HL-60 (cell line): ENCODE data around the gene KLHL30.

Source experiments
- DNase-seq, 2 experiments: peaks; one replicate each; pipeline ENCODE4 v3.0.0-alpha.2; 2010 to 2020; ENCODE audit warnings: low read depth in 1 of 2, low spot score in 1 of 2
- H3K27ac ChIP-seq: fragments of 250-450 bp; sonication (Bioruptor Pico); replicated peaks from 2 replicates; pipeline ENCODE4 v1.5.1; 2020; ENCODE audit warnings: mild to moderate bottlenecking, moderate library complexity
- H3K27me3 ChIP-seq: fragments of 250-450 bp; sonication (Bioruptor Pico); 2 replicates; pipeline ENCODE4 v1.5.1; 2021; ENCODE audit warnings: mild to moderate bottlenecking, moderate library complexity; ENCODE audit not compliant: insufficient read depth, poor library complexity, severe bottlenecking
- H3K4me3 ChIP-seq: replicated peaks from 2 replicates; pipeline ENCODE4 v1.5.1; 2011; ENCODE audit warnings: mild to moderate bottlenecking, control low read depth, low read length; ENCODE audit not compliant: insufficient read depth
- CTCF ChIP-seq: IDR thresholded peaks from one replicate; pipeline ENCODE4 v1.5.1; 2011; ENCODE audit warnings: low read length, control low read depth, inconsistent platforms; ENCODE audit not compliant: insufficient read depth
- GABPA ChIP-seq: IDR thresholded peaks from 2 replicates; pipeline ENCODE4 v1.6.1; 2012; ENCODE audit warnings: low read depth
- POLR2AphosphoS5 ChIP-seq: IDR thresholded peaks from 2 replicates; pipeline ENCODE4 v1.6.1; 2012; ENCODE audit warnings: low read depth
- REST ChIP-seq: IDR thresholded peaks from 2 replicates; pipeline ENCODE4 v1.6.1; 2012; ENCODE audit warnings: low read depth; ENCODE audit not compliant: insufficient replicate concordance
- SPI1 ChIP-seq: IDR thresholded peaks from 2 replicates; pipeline ENCODE4 v1.6.1; 2012; ENCODE audit warnings: low read depth, mild to moderate bottlenecking, borderline replicate concordance
- long read RNA-seq: library from polyadenylated mRNA; unstranded; transcript quantifications from one replicate; pipeline ENCODE4 v2.0.0, GENCODE V29; 2020

The KLHL30 gene
- long read RNA-seq: 0 reads

DNA sequence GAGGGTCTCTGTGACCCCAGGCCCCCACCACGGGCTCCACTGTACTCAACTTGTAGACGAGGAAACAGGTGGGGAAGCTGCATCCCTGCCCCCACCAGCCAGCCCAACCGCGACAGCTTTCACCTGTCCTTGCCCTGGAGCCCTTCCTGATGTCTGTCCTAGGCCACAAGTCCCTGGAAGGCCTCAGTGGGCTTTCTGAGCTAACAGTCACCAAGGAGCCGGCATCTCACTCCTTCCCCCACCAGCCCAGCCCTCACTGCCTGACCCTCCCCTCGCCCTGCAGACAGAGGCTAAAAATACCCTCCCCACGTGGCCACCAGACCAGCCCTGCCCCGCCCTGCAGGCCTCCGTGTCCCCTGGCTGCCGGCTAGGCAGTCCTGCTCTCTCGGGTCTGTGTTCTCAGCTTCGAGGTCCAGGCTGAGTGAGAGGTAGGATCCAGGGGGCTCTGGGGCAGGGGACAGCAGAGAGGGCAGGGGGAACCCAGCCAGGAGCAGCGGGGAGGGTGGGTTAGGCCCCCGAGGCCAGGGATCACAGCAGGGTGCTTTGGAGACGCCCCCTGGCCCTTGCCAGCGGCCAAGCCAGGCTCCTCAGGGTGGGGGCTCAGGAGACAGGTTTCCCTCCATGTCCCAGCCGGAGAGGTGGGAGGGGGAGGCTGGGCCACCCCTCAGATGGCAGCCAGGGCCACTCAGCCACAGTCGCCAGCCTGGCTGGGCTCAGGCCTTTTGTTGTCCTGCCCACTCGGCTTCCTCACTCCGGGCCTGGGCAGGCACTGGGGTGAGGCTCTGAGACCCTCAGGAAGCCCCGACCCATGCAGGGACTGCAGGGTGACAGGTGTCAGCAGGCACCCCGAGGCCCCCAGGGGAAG, at the start of gene KLHL30:
TSS of gene KLHL30 (plus strand) at position 338 of the 865 bp plus-strand sequence. CDS start 2,087 bp downstream, outside the sequence.
- Histone ChIP-seq H3K27me3 (no peaks in the 10 kb centered on the region), H3K27ac (no peak within 1 kb of the TSS; the same call in 1 of the 2 replicates), H3K4me3 (no peak within 1 kb of the TSS)
- DNase-seq: no peak
- TF ChIP-seq GABPA (no peak), POLR2AphosphoS5 (no peak), REST (no peak)

DNA sequence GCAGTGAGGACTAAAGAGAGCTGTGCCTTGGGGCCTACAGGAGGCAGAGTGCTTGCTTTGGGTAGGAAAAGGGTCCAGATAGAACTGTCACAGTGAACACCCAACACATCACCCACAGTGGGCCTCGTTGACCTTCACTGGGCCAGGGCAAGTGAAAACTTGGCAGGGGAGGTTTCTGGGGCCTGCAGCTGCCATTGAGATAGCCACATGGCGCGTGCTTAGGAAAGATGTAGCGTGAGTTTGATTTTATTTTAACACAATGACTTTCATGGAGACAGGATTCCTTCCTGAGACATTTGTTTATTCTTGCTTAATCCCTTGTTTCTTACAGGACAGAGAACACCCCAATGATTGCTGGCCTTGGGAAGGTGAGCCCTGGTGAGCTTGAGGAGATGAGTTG, 47.6 kb upstream of the KLHL30 start:
- TF ChIP-seq POLR2AphosphoS5 (no peak), SPI1 (no peak), CTCF (no peak), REST (no peak), GABPA (no peak)
- no peak for DNase-seq
- no peak overlapping the region for H3K27ac ChIP-seq
- H3K4me3 ChIP-seq: no peak overlapping the region
- H3K27me3 ChIP-seq: no peaks in the 10 kb centered on the region

DNA sequence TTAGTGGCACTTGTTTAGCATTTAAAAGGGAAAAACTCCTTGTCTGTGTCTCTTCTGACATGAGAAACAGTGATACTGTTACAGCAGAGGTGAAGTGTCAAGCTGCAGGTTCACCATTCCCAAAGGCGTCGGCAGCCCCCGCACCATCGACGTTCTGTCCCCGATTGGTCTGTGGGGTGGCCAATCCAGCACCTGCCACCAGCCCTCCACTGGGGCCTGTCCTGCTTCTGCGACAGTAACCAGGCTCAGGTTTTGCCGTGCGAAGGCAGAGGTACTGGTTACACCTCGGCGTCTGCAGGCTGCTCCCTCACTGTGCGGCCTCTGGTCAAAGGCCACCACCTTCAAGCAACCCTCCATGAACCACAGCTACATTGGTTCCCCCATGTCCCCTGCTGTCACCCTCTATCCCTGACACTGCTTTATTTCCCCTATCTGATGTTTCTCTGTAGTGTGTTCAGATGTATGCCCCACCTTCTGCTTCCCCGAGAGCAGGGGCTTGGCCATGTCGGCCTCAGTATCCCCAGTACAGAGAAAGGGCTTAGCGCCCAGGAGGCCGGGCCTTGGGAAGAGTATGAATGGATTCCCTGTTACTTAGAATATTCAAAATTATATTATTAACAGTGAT, 46.9 kb upstream of the KLHL30 start:
- DNase-seq: no peak
- H3K27ac ChIP-seq: no peak overlapping the region
- TF ChIP-seq SPI1 (no peak), REST (no peak), POLR2AphosphoS5 (no peak), GABPA (no peak), CTCF (no peak)
- H3K27me3 ChIP-seq: no peaks in the 10 kb centered on the region
- H3K4me3 ChIP-seq: no peak overlapping the region
